Measurements from ENCODE around the gene GAB3.

DNA sequence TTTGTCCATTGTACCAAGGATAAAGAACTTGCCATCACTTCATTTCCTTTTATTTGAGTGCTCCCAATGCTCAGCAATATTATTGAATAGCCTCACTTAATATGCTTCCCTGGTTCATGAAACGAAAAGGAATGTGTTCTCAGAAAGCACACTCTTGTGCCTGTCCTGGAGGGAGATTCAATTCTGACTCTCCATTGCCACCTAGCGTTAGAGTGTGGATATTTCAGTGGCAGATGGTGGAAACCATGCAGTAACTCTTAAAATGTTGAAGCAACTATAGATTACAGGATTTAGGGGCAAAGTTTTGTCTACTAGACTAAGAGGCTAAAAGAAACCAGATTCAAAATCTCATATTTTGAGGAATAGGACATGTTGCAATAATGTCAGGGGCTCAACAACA is 36.0 kb downstream of the GAB3 start:
- TF ChIP-seq, protein P1, sequence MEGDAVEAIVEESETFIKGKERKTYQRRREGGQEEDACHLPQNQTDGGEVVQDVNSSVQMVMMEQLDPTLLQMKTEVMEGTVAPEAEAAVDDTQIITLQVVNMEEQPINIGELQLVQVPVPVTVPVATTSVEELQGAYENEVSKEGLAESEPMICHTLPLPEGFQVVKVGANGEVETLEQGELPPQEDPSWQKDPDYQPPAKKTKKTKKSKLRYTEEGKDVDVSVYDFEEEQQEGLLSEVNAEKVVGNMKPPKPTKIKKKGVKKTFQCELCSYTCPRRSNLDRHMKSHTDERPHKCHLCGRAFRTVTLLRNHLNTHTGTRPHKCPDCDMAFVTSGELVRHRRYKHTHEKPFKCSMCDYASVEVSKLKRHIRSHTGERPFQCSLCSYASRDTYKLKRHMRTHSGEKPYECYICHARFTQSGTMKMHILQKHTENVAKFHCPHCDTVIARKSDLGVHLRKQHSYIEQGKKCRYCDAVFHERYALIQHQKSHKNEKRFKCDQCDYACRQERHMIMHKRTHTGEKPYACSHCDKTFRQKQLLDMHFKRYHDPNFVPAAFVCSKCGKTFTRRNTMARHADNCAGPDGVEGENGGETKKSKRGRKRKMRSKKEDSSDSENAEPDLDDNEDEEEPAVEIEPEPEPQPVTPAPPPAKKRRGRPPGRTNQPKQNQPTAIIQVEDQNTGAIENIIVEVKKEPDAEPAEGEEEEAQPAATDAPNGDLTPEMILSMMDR (IDR thresholded peaks at IDR 0.05) = peak; percentile 40 to 77 (median 66)
- no peak for TF ChIP-seq POLR2A (IDR thresholded peaks at IDR 0.05)
